Heart right ventricle (tissue), 16 donors: ENCODE data around the gene ISL2. TPM values are rescaled to one million over a fixed set of nuclear protein-coding genes. Genes with fewer than 3 reads are reported as not detected.

Source experiments
- ATAC-seq, 8 donors: fragments of 200-7000 bp; cut with Tn5 transposase; one replicate each; pipeline ENCODE4 v1.9.1; 2020; ENCODE audit warnings: mild to moderate bottlenecking in 8 of 8, moderate library complexity in 8 of 8, moderate number of reproducible peaks in 1 of 8
- DNase-seq, 2 donors: peaks; one replicate each; pipeline ENCODE4 v3.0.0-alpha.2; 2020
- H3K27ac ChIP-seq, 10 donors: fragments of 200-600 bp; sonication (generic) in 2 of 10; one replicate each; pipeline versions ENCODE4 v1.5.0 to v1.8.0; 2020 to 2022; ENCODE audit warnings: mild to moderate bottlenecking in 3 of 10
- H3K27me3 ChIP-seq, 7 donors: fragments of 200-600 bp; one replicate each; pipeline ENCODE4 v1.8.0; 2021 to 2022; ENCODE audit warnings: mild to moderate bottlenecking in 2 of 7
- H3K36me3 ChIP-seq, 9 donors: fragments of 200-600 bp; sonication (generic) in 1 of 9; one replicate each; pipeline versions ENCODE4 v1.5.0 to v1.8.0; 2020 to 2022; ENCODE audit warnings: mild to moderate bottlenecking in 2 of 9
- H3K4me1 ChIP-seq, 9 donors: fragments of 200-600 bp; sonication (generic) in 1 of 9; one replicate each; pipeline versions ENCODE4 v1.5.0 to v1.8.0; 2020 to 2022; ENCODE audit warnings: mild to moderate bottlenecking in 4 of 9
- H3K4me3 ChIP-seq, 10 donors: fragments of 200-600 bp; sonication (generic) in 2 of 10; one replicate each; pipeline versions ENCODE4 v1.5.0 to v1.8.0; 2020 to 2022; ENCODE audit warnings: mild to moderate bottlenecking in 7 of 10, moderate library complexity in 2 of 10
- H3K9me3 ChIP-seq, 11 donors: fragments of 200-600 bp in 10 of 11; sonication (generic) in 2 of 11; one replicate each; pipeline versions ENCODE4 v1.5.0 to v1.8.0; 2013 to 2022; ENCODE audit warnings: mild to moderate bottlenecking in 2 of 11, control low read depth in 1 of 11, moderate library complexity in 1 of 11
- CTCF ChIP-seq, 9 donors: fragments of 200-600 bp; sonication (generic) in 2 of 9; IDR thresholded peaks; one replicate each; pipeline versions ENCODE4 v1.5.0 to v1.8.0; 2021 to 2022; ENCODE audit warnings: antibody characterized with exemption in 9 of 9, mild to moderate bottlenecking in 5 of 9, moderate library complexity in 1 of 9
- WGBS, 2 donors: extraction: QIAGEN DNeasy Blood & Tissue Kit; methylation state at CpG; one replicate each; pipeline ENCODE4 v1.1.7; 2013; ENCODE audit warnings: inconsistent platforms in 1 of 2; 5-methylcytosine and 5-hydroxymethylcytosine counted together
- intact Hi-C, 10 donors: fragments of 100-400 bp; cut with DNase I; formaldehyde crosslinking; loops; one replicate each; pipeline versions ENCODE4 v1.11.1 to v1.14.2; 2022
- polyA plus RNA-seq, 2 donors: library from polyadenylated mRNA; stranded (reverse); fragments of 200-250 nt; gene quantifications; one replicate each; pipeline ENCODE4 v1.2.3, GENCODE V29; 2013
- total RNA-seq, 10 donors: library from RNA; stranded (reverse); fragmentation: NEBNext Ultra II Directional in 3 of 10; extraction: Animal tissue kit (Norgen Biotek cat#: 25700) in 3 of 10; gene quantifications; one replicate each; pipeline versions ENCODE4 v1.2.1 to v1.2.4, GENCODE V29; 2021 to 2023
- donor health status: Arrhythmogenic right ventricular cardiomyopathy.
- donor health status: ischemic (EF 13 %, LVEDD 7.1; RV severe dilation, severe dysfunction).
- donor health status: healthy with polysubstance abuse.
- donor health status: DM: no; HTN: yes; CAD: no.
- donor health status: DM: no; HTN: no; CAD: no.
- donor health status: ischemic (EF 25% LVEDD 6.9; RV normal size, moderate dysfunction).
- donor health status: ischemic (EF 25% LVEDD 5.7; RV mildly dilated, moderate dysfunction).
- donor health status: healthy.
- donor health status: DM: yes; HTN: yes; CAD: no.
- donor health status: Ischemic cardiomyopathy.
- donor health status: ischemic (EF 35%, LVEDD 5.7; RV mildly dilated, moderate dysfunction).
- donor health status: nonischemic (EF 11% LVEDD 7.7; RV severe dilation, severe dysfunction).
- donor health status: DM: yes; HTN: yes; CAD: no.
- donor health status: PGD.
- donor health status: ischemic (EF 29% LVEDD 5.4; RV normal size, mild dysfunction).
- donor health status: nonischemic (EF 23%, LVEDD 6.1; RV moderate dilation, normal function).

ISL2 gene
- total and polyA plus RNA-seq, 12 donors: 0.16 TPM; not detected in 11

- peak overlapping the region; percentile 9 to 51 (median 40) for H3K4me3 ChIP-seq
- H3K9me3 ChIP-seq: no peaks in the 10 kb centered on the region
- H3K4me1 ChIP-seq: peaks cover 37 to 80% (median 60%) of the 10 kb centered on the region in 9 donors
- intact Hi-C loops: no loop called here
- DNase-seq: no peak
- H3K36me3 ChIP-seq: no peaks in the 10 kb centered on the region
- H3K27ac ChIP-seq: no peak overlapping the region
- 1 to 3% methylated on average over 35 of the region's 35 CpGs for WGBS, 2 donors
- peak in 4 of 9 donors; percentile 20 to 34 (median 24) for TF ChIP-seq CTCF (IDR thresholded peaks at IDR 0.05)
- peaks cover 88 to 100% (median 100%) of the 10 kb centered on the region in 7 donors for H3K27me3 ChIP-seq
- peak in 7 of 8 donors; percentile 26 to 69 (median 58) for ATAC-seq
These were observed 4.3 kb downstream of the ISL2 start for GRCh38 chr15:76340803-76341365.

GRCh38 chr15:76341366-76342057 lies 4.9 kb downstream of the ISL2 start:
- ATAC-seq: peak in 3 of 8 donors; percentile 25 to 48 (median 33)
- no peaks in the 10 kb centered on the region for H3K9me3 ChIP-seq

GRCh38 chr15:76342058-76342381 lies 5.4 kb downstream of the ISL2 start:
- no peaks in the 10 kb centered on the region for H3K36me3 ChIP-seq
- no peak for DNase-seq
- H3K27me3 ChIP-seq: peaks cover 91 to 100% (median 100%) of the 10 kb centered on the region in 7 donors
- intact Hi-C loops: no loop called here
- ATAC-seq: peak in 2 of 8 donors; percentile 7 to 9
- H3K27ac ChIP-seq: no peak overlapping the region
- TF ChIP-seq CTCF (IDR thresholded peaks at IDR 0.05): no peak
- H3K9me3 ChIP-seq: no peaks in the 10 kb centered on the region
- WGBS, 2 donors: 2 to 8% methylated on average over 20 of the region's 20 CpGs
- H3K4me1 ChIP-seq: peaks cover 42 to 80% (median 61%) of the 10 kb centered on the region in 9 donors
- peak overlapping the region in 2 of 10 donors; percentile 11 to 49 for H3K4me3 ChIP-seq

More at GRCh38 chr15:76341366-76342057, 4.9 kb downstream of the ISL2 start:
- WGBS, 2 donors: 2 to 3% methylated on average over 42 of the region's 42 CpGs
- DNase-seq: peak in 1 of 2 donors; percentile 21
- no peak overlapping the region for H3K27ac ChIP-seq
- H3K4me1 ChIP-seq: peaks cover 40 to 80% (median 60%) of the 10 kb centered on the region in 9 donors
- intact Hi-C loops: no loop called here
- H3K27me3 ChIP-seq: peaks cover 88 to 100% (median 100%) of the 10 kb centered on the region in 7 donors
- no peak for TF ChIP-seq CTCF (IDR thresholded peaks at IDR 0.05)
- no peaks in the 10 kb centered on the region for H3K36me3 ChIP-seq
- H3K4me3 ChIP-seq: peak overlapping the region in 4 of 10 donors; percentile 4 to 51 (median 47)

- ATAC-seq: no peak
- Histone ChIP-seq H3K4me3 (peak overlapping the region in 4 of 10 donors; percentile 11 to 27 (median 17)), H3K9me3 (no peaks in the 10 kb centered on the region), H3K27me3 (peaks cover 91 to 100% (median 100%) of the 10 kb centered on the region in 7 donors), H3K4me1 (peaks cover 39 to 78% (median 59%) of the 10 kb centered on the region in 9 donors), H3K27ac (no peak overlapping the region), H3K36me3 (no peaks in the 10 kb centered on the region)
- DNase-seq: no peak
- 5 to 6% methylated on average over 70 to 87 of the region's 87 CpGs for WGBS, 2 donors
- intact Hi-C loops: no loop called here
- no peak for TF ChIP-seq CTCF (IDR thresholded peaks at IDR 0.05)
These were observed 6.0 kb downstream of the ISL2 start for GRCh38 chr15:76342382-76343201.
